ENCODE measurements around the gene KCNQ1. TPM values are rescaled to one million over a fixed set of nuclear protein-coding genes. Genes with fewer than 3 reads are reported as not detected.

Gene KCNQ1
- total and polyA plus RNA-seq, 2 of the 13 experiments (the other 11 are each of a cell fraction or from before 2014, with no cell fraction given): 0.02 to 0.08 TPM

DNA sequence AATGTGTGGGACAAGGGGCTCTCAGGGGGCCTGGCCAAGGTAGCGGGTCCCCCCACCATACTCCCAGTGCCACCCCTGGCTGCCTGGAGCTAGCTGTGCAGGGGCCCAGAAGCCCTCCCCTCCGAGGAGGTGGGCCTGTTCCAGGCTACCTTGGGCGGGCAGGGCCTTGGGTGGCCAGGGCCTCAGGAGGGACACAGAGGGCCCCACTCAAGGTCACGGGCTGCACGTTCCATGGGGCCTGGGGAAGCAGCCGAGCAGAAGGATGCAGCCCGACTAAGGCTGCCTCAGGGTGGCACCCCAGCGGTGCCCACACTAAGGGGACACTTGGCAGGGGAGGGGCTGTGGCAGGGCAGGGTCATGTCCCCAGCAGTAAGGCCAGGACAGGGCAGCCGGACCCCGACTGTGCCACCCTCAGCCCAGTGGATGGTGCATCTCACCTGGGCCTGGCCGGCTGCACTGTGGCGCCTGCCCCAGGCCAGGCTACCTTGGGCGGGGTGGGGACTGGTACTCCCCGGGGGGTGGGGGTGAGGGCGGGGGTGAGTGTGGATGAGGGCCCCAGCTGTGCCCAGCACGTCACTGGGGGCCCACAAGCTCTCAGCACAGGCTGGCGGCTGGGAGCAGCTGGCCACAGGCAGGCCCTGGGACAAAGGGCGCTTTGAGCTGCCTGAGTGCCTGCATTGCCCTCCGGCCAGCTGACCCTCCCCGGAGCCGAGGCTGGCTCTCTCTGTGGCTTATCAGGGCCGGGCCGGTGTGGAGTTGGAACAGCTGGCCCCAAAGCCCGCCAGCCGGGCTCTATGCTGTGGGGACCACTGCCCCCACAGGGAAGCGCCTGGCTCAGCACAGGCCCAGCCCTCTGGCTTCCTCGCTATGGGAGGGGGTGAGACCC is 117.1 kb downstream of the KCNQ1 start (continued):
- TF ChIP-seq NCOA5 (CRISPR knock-in tag; IDR thresholded peaks at IDR 0.05) (no peak), ZNF20 (CRISPR knock-in tag; IDR thresholded peaks at IDR 0.05) (no peak), ERF (CRISPR knock-in tag; IDR thresholded peaks at IDR 0.05) (no peak), TCF7L2 (IDR thresholded peaks at IDR 0.05; ENCODE audit: low read depth, low read length) (no peak), SAFB2 (CRISPR knock-in tag; IDR thresholded peaks at IDR 0.05; ENCODE audit: borderline replicate concordance, low read depth) (peak; percentile 79), MEIS1 (CRISPR knock-in tag; IDR thresholded peaks at IDR 0.05; ENCODE audit: borderline replicate concordance) (no peak), ZNF672 (CRISPR knock-in tag; IDR thresholded peaks at IDR 0.05) (no peak), ZBTB3 (CRISPR knock-in tag; IDR thresholded peaks at IDR 0.05; ENCODE audit: borderline replicate concordance, low read depth) (no peak), ZNF282 (IDR thresholded peaks at IDR 0.05; ENCODE audit: partially characterized antibody) (no peak), KDM3A (CRISPR knock-in tag; IDR thresholded peaks at IDR 0.05; ENCODE audit: low read depth) (no peak), ZFP62 (CRISPR knock-in tag; IDR thresholded peaks at IDR 0.05) (no peak), NFRKB (IDR thresholded peaks at IDR 0.05) (no peak), GFI1 (CRISPR knock-in tag; IDR thresholded peaks at IDR 0.05; ENCODE audit: borderline replicate concordance) (no peak)
- TF ChIP-seq, protein P1, sequence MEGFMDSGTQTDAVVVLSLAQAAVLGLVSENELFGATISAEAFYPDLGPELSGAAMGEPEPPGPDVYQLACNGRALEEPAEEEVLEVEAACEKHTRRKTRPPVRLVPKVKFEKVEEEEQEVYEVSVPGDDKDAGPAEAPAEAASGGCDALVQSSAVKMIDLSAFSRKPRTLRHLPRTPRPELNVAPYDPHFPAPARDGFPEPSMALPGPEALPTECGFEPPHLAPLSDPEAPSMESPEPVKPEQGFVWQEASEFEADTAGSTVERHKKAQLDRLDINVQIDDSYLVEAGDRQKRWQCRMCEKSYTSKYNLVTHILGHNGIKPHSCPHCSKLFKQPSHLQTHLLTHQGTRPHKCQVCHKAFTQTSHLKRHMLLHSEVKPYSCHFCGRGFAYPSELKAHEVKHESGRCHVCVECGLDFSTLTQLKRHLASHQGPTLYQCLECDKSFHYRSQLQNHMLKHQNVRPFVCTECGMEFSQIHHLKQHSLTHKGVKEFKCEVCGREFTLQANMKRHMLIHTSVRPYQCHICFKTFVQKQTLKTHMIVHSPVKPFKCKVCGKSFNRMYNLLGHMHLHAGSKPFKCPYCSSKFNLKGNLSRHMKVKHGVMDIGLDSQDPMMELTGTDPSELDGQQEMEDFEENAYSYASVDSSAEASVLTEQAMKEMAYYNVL (CRISPR knock-in tag; IDR thresholded peaks at IDR 0.05; ENCODE audit: borderline replicate concordance): peak; percentile 18; the same call in 1 of the 2 replicates
- TF ChIP-seq, protein P2, sequence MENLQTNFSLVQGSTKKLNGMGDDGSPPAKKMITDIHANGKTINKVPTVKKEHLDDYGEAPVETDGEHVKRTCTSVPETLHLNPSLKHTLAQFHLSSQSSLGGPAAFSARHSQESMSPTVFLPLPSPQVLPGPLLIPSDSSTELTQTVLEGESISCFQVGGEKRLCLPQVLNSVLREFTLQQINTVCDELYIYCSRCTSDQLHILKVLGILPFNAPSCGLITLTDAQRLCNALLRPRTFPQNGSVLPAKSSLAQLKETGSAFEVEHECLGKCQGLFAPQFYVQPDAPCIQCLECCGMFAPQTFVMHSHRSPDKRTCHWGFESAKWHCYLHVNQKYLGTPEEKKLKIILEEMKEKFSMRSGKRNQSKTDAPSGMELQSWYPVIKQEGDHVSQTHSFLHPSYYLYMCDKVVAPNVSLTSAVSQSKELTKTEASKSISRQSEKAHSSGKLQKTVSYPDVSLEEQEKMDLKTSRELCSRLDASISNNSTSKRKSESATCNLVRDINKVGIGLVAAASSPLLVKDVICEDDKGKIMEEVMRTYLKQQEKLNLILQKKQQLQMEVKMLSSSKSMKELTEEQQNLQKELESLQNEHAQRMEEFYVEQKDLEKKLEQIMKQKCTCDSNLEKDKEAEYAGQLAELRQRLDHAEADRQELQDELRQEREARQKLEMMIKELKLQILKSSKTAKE (CRISPR knock-in tag; IDR thresholded peaks at IDR 0.05; ENCODE audit: borderline replicate concordance): peak; percentile 36; the same call in 1 of the 2 replicates
- TF ChIP-seq, protein P3, sequence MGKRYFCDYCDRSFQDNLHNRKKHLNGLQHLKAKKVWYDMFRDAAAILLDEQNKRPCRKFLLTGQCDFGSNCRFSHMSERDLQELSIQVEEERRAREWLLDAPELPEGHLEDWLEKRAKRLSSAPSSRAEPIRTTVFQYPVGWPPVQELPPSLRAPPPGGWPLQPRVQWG (CRISPR knock-in tag; IDR thresholded peaks at IDR 0.05; ENCODE audit: borderline replicate concordance, low read depth): 0 out of 2 replicates have a peak, but pooled peaks have one; percentile 58
- TF ChIP-seq, protein P4, sequence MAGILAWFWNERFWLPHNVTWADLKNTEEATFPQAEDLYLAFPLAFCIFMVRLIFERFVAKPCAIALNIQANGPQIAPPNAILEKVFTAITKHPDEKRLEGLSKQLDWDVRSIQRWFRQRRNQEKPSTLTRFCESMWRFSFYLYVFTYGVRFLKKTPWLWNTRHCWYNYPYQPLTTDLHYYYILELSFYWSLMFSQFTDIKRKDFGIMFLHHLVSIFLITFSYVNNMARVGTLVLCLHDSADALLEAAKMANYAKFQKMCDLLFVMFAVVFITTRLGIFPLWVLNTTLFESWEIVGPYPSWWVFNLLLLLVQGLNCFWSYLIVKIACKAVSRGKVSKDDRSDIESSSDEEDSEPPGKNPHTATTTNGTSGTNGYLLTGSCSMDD (CRISPR knock-in tag; IDR thresholded peaks at IDR 0.05): no peak
- TF ChIP-seq, protein P5, sequence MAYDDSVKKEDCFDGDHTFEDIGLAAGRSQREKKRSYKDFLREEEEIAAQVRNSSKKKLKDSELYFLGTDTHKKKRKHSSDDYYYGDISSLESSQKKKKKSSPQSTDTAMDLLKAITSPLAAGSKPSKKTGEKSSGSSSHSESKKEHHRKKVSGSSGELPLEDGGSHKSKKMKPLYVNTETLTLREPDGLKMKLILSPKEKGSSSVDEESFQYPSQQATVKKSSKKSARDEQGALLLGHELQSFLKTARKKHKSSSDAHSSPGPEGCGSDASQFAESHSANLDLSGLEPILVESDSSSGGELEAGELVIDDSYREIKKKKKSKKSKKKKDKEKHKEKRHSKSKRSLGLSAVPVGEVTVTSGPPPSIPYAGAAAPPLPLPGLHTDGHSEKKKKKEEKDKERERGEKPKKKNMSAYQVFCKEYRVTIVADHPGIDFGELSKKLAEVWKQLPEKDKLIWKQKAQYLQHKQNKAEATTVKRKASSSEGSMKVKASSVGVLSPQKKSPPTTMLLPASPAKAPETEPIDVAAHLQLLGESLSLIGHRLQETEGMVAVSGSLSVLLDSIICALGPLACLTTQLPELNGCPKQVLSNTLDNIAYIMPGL (CRISPR knock-in tag; IDR thresholded peaks at IDR 0.05; ENCODE audit: borderline replicate concordance in 1 of 2, low read depth in 1 of 2): no peak; a peak in 1 of 4 replicates
- TF ChIP-seq, protein P6, sequence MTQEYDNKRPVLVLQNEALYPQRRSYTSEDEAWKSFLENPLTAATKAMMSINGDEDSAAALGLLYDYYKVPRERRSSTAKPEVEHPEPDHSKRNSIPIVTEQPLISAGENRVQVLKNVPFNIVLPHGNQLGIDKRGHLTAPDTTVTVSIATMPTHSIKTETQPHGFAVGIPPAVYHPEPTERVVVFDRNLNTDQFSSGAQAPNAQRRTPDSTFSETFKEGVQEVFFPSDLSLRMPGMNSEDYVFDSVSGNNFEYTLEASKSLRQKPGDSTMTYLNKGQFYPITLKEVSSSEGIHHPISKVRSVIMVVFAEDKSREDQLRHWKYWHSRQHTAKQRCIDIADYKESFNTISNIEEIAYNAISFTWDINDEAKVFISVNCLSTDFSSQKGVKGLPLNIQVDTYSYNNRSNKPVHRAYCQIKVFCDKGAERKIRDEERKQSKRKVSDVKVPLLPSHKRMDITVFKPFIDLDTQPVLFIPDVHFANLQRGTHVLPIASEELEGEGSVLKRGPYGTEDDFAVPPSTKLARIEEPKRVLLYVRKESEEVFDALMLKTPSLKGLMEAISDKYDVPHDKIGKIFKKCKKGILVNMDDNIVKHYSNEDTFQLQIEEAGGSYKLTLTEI (CRISPR knock-in tag; conservative IDR thresholded peaks at IDR 0.05): no peak

Data from HepG2 (cell line).